ENCODE data around the gene MDFIC.

MDFIC gene

DNA sequence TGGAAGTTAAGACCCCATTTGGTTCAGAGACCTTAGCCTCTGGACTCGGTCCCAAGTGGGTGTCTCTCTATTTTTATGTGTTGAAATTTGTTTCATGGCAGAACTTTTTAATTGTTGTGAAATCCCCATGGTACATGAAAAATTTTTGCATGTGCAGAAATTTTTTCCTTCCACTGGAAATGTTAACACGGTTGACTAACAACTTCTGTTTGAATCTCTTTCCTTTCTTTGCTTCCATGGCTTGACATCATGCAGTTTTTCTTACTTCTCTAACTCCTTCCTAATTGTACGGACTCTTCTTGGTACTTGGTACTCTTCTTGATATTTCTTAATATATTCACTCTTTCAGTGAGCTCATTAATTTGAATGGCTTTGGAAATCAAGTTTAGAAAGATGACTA, 18.3 kb downstream of the MDFIC start:
- H3K4me2 ChIP-seq (ENCODE audit: low read depth, low read length): no peak overlapping the region
- TF ChIP-seq, protein P1, sequence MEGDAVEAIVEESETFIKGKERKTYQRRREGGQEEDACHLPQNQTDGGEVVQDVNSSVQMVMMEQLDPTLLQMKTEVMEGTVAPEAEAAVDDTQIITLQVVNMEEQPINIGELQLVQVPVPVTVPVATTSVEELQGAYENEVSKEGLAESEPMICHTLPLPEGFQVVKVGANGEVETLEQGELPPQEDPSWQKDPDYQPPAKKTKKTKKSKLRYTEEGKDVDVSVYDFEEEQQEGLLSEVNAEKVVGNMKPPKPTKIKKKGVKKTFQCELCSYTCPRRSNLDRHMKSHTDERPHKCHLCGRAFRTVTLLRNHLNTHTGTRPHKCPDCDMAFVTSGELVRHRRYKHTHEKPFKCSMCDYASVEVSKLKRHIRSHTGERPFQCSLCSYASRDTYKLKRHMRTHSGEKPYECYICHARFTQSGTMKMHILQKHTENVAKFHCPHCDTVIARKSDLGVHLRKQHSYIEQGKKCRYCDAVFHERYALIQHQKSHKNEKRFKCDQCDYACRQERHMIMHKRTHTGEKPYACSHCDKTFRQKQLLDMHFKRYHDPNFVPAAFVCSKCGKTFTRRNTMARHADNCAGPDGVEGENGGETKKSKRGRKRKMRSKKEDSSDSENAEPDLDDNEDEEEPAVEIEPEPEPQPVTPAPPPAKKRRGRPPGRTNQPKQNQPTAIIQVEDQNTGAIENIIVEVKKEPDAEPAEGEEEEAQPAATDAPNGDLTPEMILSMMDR (IDR thresholded peaks at IDR 0.05; ENCODE audit: low read length): no peak
- no peak for TF ChIP-seq EZH2phosphoT487 (IDR thresholded peaks at IDR 0.05; ENCODE audit: low read length)
- no peak for TF ChIP-seq EZH2 (optimal IDR thresholded peaks at IDR 0.05; ENCODE audit: low read depth, low read length)
- no peaks in the 10 kb centered on the region for H3K27me3 ChIP-seq (replicated peaks; ENCODE audit: insufficient read depth, low read length)
- no peaks in the 10 kb centered on the region for H3K9me2 ChIP-seq (replicated peaks; ENCODE audit: insufficient read depth, low read length)
- H3K9ac ChIP-seq (ENCODE audit: low read length): no peak overlapping the region
- no peak overlapping the region for H2AFZ ChIP-seq (ENCODE audit: low read length)
- no peaks in the 10 kb centered on the region for H3F3A ChIP-seq (ENCODE audit: insufficient read depth, low read length)
- no peak overlapping the region for H3K4me3 ChIP-seq (ENCODE audit: low read length)
- H3K9me3 ChIP-seq (replicated peaks; ENCODE audit: insufficient read depth, low read length): no peaks in the 10 kb centered on the region
- H3K36me3 ChIP-seq (replicated peaks; ENCODE audit: insufficient read depth, low read length): peaks cover 7% of the 10 kb centered on the region; the same call in 1 of the 2 replicates
- H4K20me1 ChIP-seq (ENCODE audit: insufficient read depth, low read length): no peaks in the 10 kb centered on the region
- peaks cover 9% of the 10 kb centered on the region; the same call in 1 of the 2 replicates for H3K4me1 ChIP-seq (ENCODE audit: low read length)
- H3K79me2 ChIP-seq (ENCODE audit: low read length): peaks cover 97% of the 10 kb centered on the region
- no peak overlapping the region for H3K27ac ChIP-seq (ENCODE audit: low read length)
- DNase-seq: no peak

GRCh38 chr7:114941692-114942091, 19.8 kb downstream of the MDFIC start:
- Histone ChIP-seq H3K9me2 (replicated peaks; ENCODE audit: insufficient read depth, low read length) (no peaks in the 10 kb centered on the region), H3K9me3 (replicated peaks; ENCODE audit: insufficient read depth, low read length) (no peaks in the 10 kb centered on the region), H2AFZ (ENCODE audit: low read length) (no peak overlapping the region), H3K79me2 (ENCODE audit: low read length) (peaks cover 95% of the 10 kb centered on the region), H3K27me3 (replicated peaks; ENCODE audit: insufficient read depth, low read length) (no peaks in the 10 kb centered on the region), H3K36me3 (replicated peaks; ENCODE audit: insufficient read depth, low read length) (peaks cover 7% of the 10 kb centered on the region; the same call in 1 of the 2 replicates), H3F3A (ENCODE audit: insufficient read depth, low read length) (no peaks in the 10 kb centered on the region), H3K9ac (ENCODE audit: low read length) (no peak overlapping the region), H3K4me3 (ENCODE audit: low read length) (no peak overlapping the region), H3K27ac (ENCODE audit: low read length) (no peak overlapping the region), H3K4me1 (ENCODE audit: low read length) (peaks cover 5% of the 10 kb centered on the region; the same call in 1 of the 2 replicates), H4K20me1 (ENCODE audit: insufficient read depth, low read length) (no peaks in the 10 kb centered on the region), H3K4me2 (ENCODE audit: low read depth, low read length) (no peak overlapping the region)
- no peak for DNase-seq
- TF ChIP-seq EZH2phosphoT487 (IDR thresholded peaks at IDR 0.05; ENCODE audit: low read length): no peak
- no peak for TF ChIP-seq EZH2 (optimal IDR thresholded peaks at IDR 0.05; ENCODE audit: low read depth, low read length)
- TF ChIP-seq, protein P1 (IDR thresholded peaks at IDR 0.05; ENCODE audit: low read length): no peak

DNA sequence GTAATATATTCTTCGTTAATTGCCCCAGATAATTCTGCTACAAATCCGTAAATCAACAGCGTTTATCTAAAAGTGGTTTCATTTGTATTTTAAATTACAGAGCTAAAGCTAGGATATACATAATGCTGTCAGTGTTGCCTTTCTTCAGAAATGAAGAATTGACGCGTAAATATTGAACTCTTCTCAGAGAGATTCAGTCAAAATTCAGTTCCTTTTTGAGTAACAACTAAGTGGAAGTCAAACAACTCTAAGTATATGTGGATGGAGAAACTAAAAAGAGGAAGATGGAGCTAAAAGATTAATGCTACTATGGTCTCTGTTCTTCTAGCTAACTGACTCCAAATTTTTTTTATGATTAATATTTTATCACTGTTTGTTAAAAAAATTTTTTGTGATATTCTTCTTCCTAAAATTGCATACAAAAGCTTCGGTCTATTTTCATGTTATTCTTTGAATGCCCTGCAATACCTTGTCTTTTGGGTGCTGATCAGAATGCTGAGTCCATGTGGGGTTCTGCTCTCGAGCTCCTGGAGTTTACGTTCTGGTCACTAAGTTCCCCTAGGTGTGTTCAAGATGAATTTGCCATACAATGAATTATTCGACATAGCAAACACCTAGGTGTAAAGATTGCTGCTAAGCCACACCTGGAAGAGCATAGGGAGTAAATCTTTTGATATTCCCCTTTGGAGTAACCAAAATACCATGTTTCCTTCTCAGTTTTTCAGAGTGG, 20.7 kb downstream of the MDFIC start:
- TF ChIP-seq EZH2phosphoT487 (IDR thresholded peaks at IDR 0.05; ENCODE audit: low read length) (no peak), EZH2 (optimal IDR thresholded peaks at IDR 0.05; ENCODE audit: low read depth, low read length) (no peak)
- TF ChIP-seq, protein P1 (IDR thresholded peaks at IDR 0.05; ENCODE audit: low read length): no peak
- no peak for DNase-seq
- H3K4me2 ChIP-seq (ENCODE audit: low read depth, low read length): no peak overlapping the region
- no peaks in the 10 kb centered on the region for H3K27me3 ChIP-seq (replicated peaks; ENCODE audit: insufficient read depth, low read length)
- no peak overlapping the region for H3K9ac ChIP-seq (ENCODE audit: low read length)
- no peaks in the 10 kb centered on the region for H3K4me1 ChIP-seq (ENCODE audit: low read length)
- no peaks in the 10 kb centered on the region for H3F3A ChIP-seq (ENCODE audit: insufficient read depth, low read length)
- no peaks in the 10 kb centered on the region for H4K20me1 ChIP-seq (ENCODE audit: insufficient read depth, low read length)
- H2AFZ ChIP-seq (ENCODE audit: low read length): no peak overlapping the region
- H3K27ac ChIP-seq (ENCODE audit: low read length): no peak overlapping the region
- H3K9me3 ChIP-seq (replicated peaks; ENCODE audit: insufficient read depth, low read length): no peaks in the 10 kb centered on the region
- no peak overlapping the region for H3K4me3 ChIP-seq (ENCODE audit: low read length)
- peaks cover 7% of the 10 kb centered on the region; the same call in 1 of the 2 replicates for H3K36me3 ChIP-seq (replicated peaks; ENCODE audit: insufficient read depth, low read length)
- H3K9me2 ChIP-seq (replicated peaks; ENCODE audit: insufficient read depth, low read length): no peaks in the 10 kb centered on the region
- H3K79me2 ChIP-seq (ENCODE audit: low read length): peaks cover 95% of the 10 kb centered on the region

Measured in MM.1S (cell line).